ENCODE data around the gene RMND5B. TPM values are rescaled to one million over a fixed set of nuclear protein-coding genes. Genes with fewer than 3 reads are reported as not detected.

RMND5B gene
- total and polyA plus RNA-seq, 2 experiments from 2014 or later, result 57.2 to 58.8 TPM

DNA sequence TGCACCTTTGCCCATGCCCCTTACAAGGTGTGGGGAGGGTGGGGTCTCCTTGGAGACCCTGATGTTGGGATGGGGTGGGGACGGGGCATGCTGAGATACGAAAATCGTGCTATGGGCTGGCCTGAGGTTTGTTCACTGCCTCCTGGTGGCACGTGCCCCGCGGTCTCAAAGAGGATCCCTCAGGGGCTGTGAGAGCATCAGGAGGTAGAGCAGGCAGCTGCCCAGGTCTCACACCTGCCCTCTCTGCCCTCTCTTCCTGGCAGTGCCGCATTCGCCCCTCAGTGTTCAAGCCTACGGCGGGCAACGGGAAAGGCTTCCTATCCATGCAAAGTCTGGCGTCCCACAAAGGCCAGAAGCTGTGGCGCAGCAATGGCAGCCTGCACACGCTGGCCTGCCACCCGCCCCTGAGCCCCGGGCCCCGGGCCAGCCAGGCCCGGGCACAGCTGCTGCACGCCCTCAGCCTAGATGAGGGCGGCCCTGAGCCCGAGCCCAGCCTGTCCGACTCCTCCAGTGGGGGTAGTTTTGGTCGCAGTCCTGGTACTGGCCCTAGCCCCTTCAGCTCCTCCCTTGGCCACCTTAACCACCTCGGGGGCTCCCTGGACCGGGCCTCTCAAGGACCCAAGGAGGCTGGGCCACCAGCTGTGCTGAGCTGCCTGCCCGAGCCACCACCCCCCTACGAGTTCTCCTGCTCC is 10.8 kb upstream of the RMND5B start:
- DNase-seq (ENCODE audit: low read depth in 1 of 2, low spot score in 1 of 2), result no peak
- H3K27ac ChIP-seq, result no peak overlapping the region
- H3K4me3 ChIP-seq, result no peak overlapping the region
- no peak for TF ChIP-seq CTCF (IDR thresholded peaks at IDR 0.05; ENCODE audit: low read depth, low read length)
- H3K27me3 ChIP-seq, result no peaks in the 10 kb centered on the region
- H3K4me1 ChIP-seq (ENCODE audit: low read depth), result peaks cover 15% of the 10 kb centered on the region
- H3K36me3 ChIP-seq, result peaks cover 6% of the 10 kb centered on the region
- no peaks in the 10 kb centered on the region for H3K9me3 ChIP-seq (ENCODE audit: low read depth)

DNA sequence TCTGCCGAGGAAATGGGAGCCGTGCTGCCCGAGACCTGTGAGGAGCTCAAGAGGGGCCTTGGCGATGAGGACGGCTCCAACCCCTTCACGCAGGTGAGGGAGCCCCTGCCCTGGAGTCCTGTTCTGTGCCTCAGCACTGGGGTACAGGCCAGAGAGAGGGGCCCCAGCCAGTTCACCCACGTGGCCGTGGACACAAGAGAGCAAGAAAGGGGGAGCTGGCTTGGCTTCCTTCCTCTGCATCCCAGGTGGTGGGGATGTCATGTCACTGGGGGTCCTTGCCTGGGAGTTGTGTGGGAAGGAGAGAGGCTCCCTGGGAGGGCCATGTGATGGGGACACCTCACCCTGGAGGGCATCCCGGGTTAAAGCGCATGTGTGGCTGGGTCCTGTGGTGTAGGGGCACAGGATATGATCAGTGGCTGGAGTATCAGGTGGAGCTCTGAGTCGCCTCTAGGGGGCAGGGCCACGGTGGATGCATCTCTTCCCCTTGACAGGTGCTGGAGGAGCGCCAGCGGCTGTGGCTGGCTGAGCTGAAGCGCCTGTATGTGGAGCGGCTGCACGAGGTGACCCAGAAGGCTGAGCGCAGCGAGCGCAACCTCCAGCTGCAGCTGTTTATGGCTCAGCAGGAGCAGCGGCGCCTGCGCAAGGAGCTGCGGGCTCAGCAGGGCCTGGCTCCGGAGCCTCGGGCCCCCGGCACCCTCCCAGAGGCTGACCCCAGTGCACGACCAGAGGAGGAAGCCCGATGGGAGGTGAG is 10.0 kb upstream of the RMND5B start:
- H3K27me3 ChIP-seq, result no peaks in the 10 kb centered on the region
- peaks cover 6% of the 10 kb centered on the region for H3K36me3 ChIP-seq
- H3K4me3 ChIP-seq, result no peak overlapping the region
- H3K9me3 ChIP-seq (ENCODE audit: low read depth), result no peaks in the 10 kb centered on the region
- peak; percentile 79 to 89 for DNase-seq (ENCODE audit: low read depth in 1 of 2, low spot score in 1 of 2)
- H3K4me1 ChIP-seq (ENCODE audit: low read depth), result peaks cover 10% of the 10 kb centered on the region
- peak; percentile 51 for TF ChIP-seq CTCF (IDR thresholded peaks at IDR 0.05; ENCODE audit: low read depth, low read length)
- H3K27ac ChIP-seq, result no peak overlapping the region

DNA sequence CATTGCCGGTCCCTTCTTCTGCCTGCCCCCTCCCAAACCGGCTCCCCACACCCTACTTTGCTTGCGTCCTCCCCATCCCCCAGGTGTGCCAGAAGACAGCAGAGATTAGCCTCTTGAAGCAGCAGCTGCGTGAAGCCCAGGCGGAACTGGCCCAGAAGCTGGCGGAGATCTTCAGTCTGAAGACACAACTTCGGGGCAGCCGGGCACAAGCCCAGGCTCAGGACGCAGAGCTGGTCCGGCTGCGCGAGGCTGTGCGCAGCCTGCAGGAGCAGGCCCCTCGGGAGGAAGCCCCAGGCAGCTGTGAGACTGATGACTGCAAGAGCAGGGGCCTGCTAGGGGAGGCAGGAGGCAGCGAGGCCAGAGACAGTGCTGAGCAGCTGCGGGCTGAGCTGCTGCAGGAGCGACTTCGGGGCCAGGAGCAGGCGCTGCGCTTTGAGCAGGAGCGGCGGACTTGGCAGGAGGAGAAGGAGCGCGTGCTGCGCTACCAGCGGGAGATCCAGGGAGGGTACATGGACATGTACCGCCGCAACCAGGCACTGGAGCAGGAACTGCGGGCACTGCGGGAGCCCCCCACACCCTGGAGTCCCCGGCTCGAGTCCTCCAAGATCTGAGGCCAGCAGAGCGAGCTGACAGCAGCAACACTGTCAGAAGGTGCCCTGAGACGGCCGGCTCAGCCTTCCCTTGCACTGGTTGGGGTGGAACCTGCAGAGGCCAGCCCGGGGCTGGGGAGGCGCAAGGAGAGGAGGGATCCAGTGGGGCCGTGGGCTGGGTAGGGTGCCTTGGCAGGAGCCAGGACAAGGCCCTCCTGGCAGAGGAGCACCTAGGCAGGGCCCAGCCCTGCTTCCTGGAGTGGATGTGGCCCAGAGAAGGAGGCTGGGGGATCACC is 9.2 kb upstream of the RMND5B start:
- H3K27me3 ChIP-seq, result no peaks in the 10 kb centered on the region
- H3K4me3 ChIP-seq, result no peak overlapping the region
- peaks cover 6% of the 10 kb centered on the region for H3K36me3 ChIP-seq
- no peaks in the 10 kb centered on the region for H3K9me3 ChIP-seq (ENCODE audit: low read depth)
- TF ChIP-seq CTCF (IDR thresholded peaks at IDR 0.05; ENCODE audit: low read depth, low read length), result no peak
- no peak overlapping the region for H3K27ac ChIP-seq
- peak in 1 of 2 donors; percentile 46 for DNase-seq (ENCODE audit: low read depth in 1 of 2, low spot score in 1 of 2)
- H3K4me1 ChIP-seq (ENCODE audit: low read depth), result peaks cover 3% of the 10 kb centered on the region

- H3K9me3 ChIP-seq (ENCODE audit: low read depth), result no peaks in the 10 kb centered on the region
- DNase-seq (ENCODE audit: low read depth in 1 of 2, low spot score in 1 of 2), result no peak
- H3K27me3 ChIP-seq, result no peaks in the 10 kb centered on the region
- no peak overlapping the region for H3K27ac ChIP-seq
- TF ChIP-seq CTCF (IDR thresholded peaks at IDR 0.05; ENCODE audit: low read depth, low read length), result no peak
- no peaks in the 10 kb centered on the region for H3K4me1 ChIP-seq (ENCODE audit: low read depth)
- H3K36me3 ChIP-seq, result peaks cover 6% of the 10 kb centered on the region
- H3K4me3 ChIP-seq, result no peak overlapping the region
Measured at GRCh38 chr5:178122346-178122745, 8.5 kb upstream of the RMND5B start.

DNA sequence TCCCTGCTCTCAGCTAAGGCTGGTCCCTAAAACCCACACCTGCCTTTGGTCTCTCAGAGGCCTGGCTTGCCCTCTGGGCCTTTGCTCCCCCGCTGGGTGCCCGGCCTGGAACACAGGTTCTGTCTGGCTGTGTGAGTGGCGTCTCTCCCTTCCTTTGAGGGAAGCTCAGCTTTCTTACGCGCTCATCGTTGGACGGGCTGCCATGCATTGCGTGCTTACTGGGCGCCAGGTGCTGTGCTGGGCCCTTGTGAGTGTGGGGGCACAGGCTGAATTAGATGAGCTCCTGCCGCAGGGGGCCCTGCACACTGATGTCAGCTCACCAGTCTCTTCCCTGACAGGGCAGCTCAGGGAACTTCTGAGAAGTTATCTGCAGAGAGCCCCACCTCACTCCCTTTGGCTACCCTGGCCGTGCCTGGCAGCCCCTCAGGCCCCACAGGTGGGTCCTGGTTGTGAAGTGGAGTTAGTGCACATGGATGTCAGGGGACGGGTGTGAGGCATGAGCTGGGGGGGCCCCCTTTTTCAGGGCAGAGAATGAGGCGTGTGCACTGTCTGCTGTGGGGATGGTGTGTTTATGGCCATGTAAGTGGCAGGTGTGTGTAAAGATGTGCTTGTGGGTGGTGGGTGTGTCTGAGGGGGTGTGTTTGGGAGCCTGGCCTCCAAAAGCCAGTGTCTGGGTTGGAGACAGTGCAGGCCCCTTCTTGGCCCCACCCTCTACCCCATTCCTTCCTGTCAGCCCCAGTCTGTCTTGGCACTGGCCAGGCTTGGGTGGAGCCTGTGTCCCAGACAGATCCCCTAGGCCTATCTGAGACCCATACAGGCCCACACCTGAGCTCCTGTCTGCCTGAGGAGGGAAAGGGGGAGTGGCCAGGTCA is 7.5 kb upstream of the RMND5B start:
- no peaks in the 10 kb centered on the region for H3K4me1 ChIP-seq (ENCODE audit: low read depth)

More for the DNA sequence above, 7.5 kb upstream of the RMND5B start:
- TF ChIP-seq CTCF (IDR thresholded peaks at IDR 0.05; ENCODE audit: low read depth, low read length), result no peak
- no peak for DNase-seq (ENCODE audit: low read depth in 1 of 2, low spot score in 1 of 2)
- Histone ChIP-seq H3K27ac (no peak overlapping the region), H3K27me3 (no peaks in the 10 kb centered on the region), H3K9me3 (ENCODE audit: low read depth) (no peaks in the 10 kb centered on the region), H3K36me3 (peaks cover 6% of the 10 kb centered on the region), H3K4me3 (no peak overlapping the region)
